ENCODE results near the gene SIX4. TPM values are rescaled to one million over a fixed set of nuclear protein-coding genes. Genes with fewer than 3 reads are reported as not detected.

Gene SIX4
- 20.4 and 21.7 TPM in 2 replicates for total RNA-seq
- long read RNA-seq, full-length matches to known transcripts: 3 of 5 reads
- long read RNA-seq, partial matches to known transcripts: 0 of 5 reads
- long read RNA-seq, other reads (novel, unspliced or antisense): 2 of 5 reads

- H3K4me1 Mint-ChIP-seq (ENCODE audit: low read depth): peaks cover 18% of the 10 kb centered on the region
- H3K36me3 Mint-ChIP-seq (ENCODE audit: insufficient read depth): peaks cover 7% of the 10 kb centered on the region
- no peaks in the 10 kb centered on the region for H3K27me3 Mint-ChIP-seq
- no peak for TF ChIP-seq CTCF (IDR thresholded peaks at IDR 0.05; ENCODE audit: unreplicated experiment)
- peak within 1 kb of the TSS; percentile 99 for H3K27ac Mint-ChIP-seq
- DNase-seq (ENCODE audit: low spot score, unreplicated experiment): peak; percentile 70
- no peaks in the 10 kb centered on the region for H3K9me3 Mint-ChIP-seq (ENCODE audit: low read depth)
- H3K4me3 Mint-ChIP-seq (ENCODE audit: low read depth): peak within 1 kb of the TSS; percentile 96
These were observed at the start of gene SIX4 for GRCh38 chr14:60723907-60724618. SIX4 (minus strand) TSS chr14:60724351; CDS start chr14:60724074, 277 bp downstream.

- H3K4me1 Mint-ChIP-seq (ENCODE audit: low read depth): no peaks in the 10 kb centered on the region
- no peaks in the 10 kb centered on the region for H3K27me3 Mint-ChIP-seq
- TF ChIP-seq CTCF (IDR thresholded peaks at IDR 0.05; ENCODE audit: unreplicated experiment): no peak
- no peaks in the 10 kb centered on the region for H3K36me3 Mint-ChIP-seq (ENCODE audit: insufficient read depth)
- no peaks in the 10 kb centered on the region for H3K9me3 Mint-ChIP-seq (ENCODE audit: low read depth)
- no peak overlapping the region for H3K27ac Mint-ChIP-seq
- no peak for DNase-seq (ENCODE audit: low spot score, unreplicated experiment)
- H3K4me3 Mint-ChIP-seq (ENCODE audit: low read depth): no peak overlapping the region
These were observed 49.4 kb upstream of the SIX4 start for GRCh38 chr14:60773558-60773957.

GRCh38 chr14:60771117-60771516, 47.0 kb upstream of the SIX4 start:
- Mint-ChIP-seq H3K4me3 (ENCODE audit: low read depth) (no peak overlapping the region), H3K9me3 (ENCODE audit: low read depth) (no peaks in the 10 kb centered on the region), H3K36me3 (ENCODE audit: insufficient read depth) (peaks cover 1% of the 10 kb centered on the region), H3K27me3 (no peaks in the 10 kb centered on the region), H3K27ac (no peak overlapping the region), H3K4me1 (ENCODE audit: low read depth) (no peaks in the 10 kb centered on the region)
- no peak for TF ChIP-seq CTCF (IDR thresholded peaks at IDR 0.05; ENCODE audit: unreplicated experiment)
- no peak for DNase-seq (ENCODE audit: low spot score, unreplicated experiment)

GRCh38 chr14:60768602-60769001, 44.5 kb upstream of the SIX4 start:
- H3K27ac Mint-ChIP-seq: no peak overlapping the region
- DNase-seq (ENCODE audit: low spot score, unreplicated experiment): no peak
- H3K9me3 Mint-ChIP-seq (ENCODE audit: low read depth): no peaks in the 10 kb centered on the region
- H3K4me1 Mint-ChIP-seq (ENCODE audit: low read depth): peaks cover 5% of the 10 kb centered on the region
- no peak for TF ChIP-seq CTCF (IDR thresholded peaks at IDR 0.05; ENCODE audit: unreplicated experiment)
- no peak overlapping the region for H3K4me3 Mint-ChIP-seq (ENCODE audit: low read depth)
- H3K36me3 Mint-ChIP-seq (ENCODE audit: insufficient read depth): peaks cover 4% of the 10 kb centered on the region
- no peaks in the 10 kb centered on the region for H3K27me3 Mint-ChIP-seq

GRCh38 chr14:60760644-60761364, 36.7 kb upstream of the SIX4 start:
- H3K4me1 Mint-ChIP-seq (ENCODE audit: low read depth): peaks cover 46% of the 10 kb centered on the region

More at GRCh38 chr14:60760644-60761364, 36.7 kb upstream of the SIX4 start:
- TF ChIP-seq CTCF (IDR thresholded peaks at IDR 0.05; ENCODE audit: unreplicated experiment): no peak
- Mint-ChIP-seq H3K9me3 (ENCODE audit: low read depth) (no peaks in the 10 kb centered on the region), H3K36me3 (ENCODE audit: insufficient read depth) (peaks cover 2% of the 10 kb centered on the region), H3K27ac (peak overlapping the region; percentile 98), H3K27me3 (no peaks in the 10 kb centered on the region), H3K4me3 (ENCODE audit: low read depth) (peak overlapping the region; percentile 3)
- no peak for DNase-seq (ENCODE audit: low spot score, unreplicated experiment)

Measured in progenitor cell of endocrine pancreas (in vitro differentiated cells).